ENCODE data around the gene GLS2.
A peak's percentile ranks its signal among the peaks of the same experiment; 100 is the strongest.
"Not testable (repeated sequence)": the region's sequence is repeated elsewhere in the genome, so short reads cannot be mapped to it uniquely, and the experiment has no call there.

Gene GLS2

GRCh38 chr12:56493409-56494105 lies 5.6 kb upstream of the GLS2 start:
- DNase-seq (ENCODE audit: low read depth in 2 of 2) = not testable (repeated sequence)

- DNase-seq (ENCODE audit: low read depth in 2 of 2) = no peak
Measured at GRCh38 chr12:56490360-56490759, 2.4 kb upstream of the GLS2 start.

- DNase-seq (ENCODE audit: low read depth in 2 of 2) = no peak
Measured at GRCh38 chr12:56487448-56488040, 417 bp downstream of the GLS2 start.

GRCh38 chr12:56486694-56487093 lies 1.3 kb downstream of the GLS2 start:
- no peak for DNase-seq (ENCODE audit: low read depth in 2 of 2)

GRCh38 chr12:56484566-56484965 lies 3.4 kb downstream of the GLS2 start:
- no peak for DNase-seq (ENCODE audit: low read depth in 2 of 2)

- DNase-seq (ENCODE audit: low read depth in 2 of 2) = no peak
Measured at GRCh38 chr12:56479625-56480024, 8.3 kb downstream of the GLS2 start.

- no peak for DNase-seq (ENCODE audit: low read depth in 2 of 2)
Measured at GRCh38 chr12:56477521-56478225, 10.3 kb downstream of the GLS2 start.

GRCh38 chr12:56476972-56477432 lies 11.0 kb downstream of the GLS2 start:
- no peak for DNase-seq (ENCODE audit: low read depth in 2 of 2)

GRCh38 chr12:56476143-56476542 lies 11.8 kb downstream of the GLS2 start:
- DNase-seq (ENCODE audit: low read depth in 2 of 2) = no peak

GRCh38 chr12:56474389-56474788 lies 13.6 kb downstream of the GLS2 start:
- DNase-seq (ENCODE audit: low read depth in 2 of 2) = no peak

- no peak for DNase-seq (ENCODE audit: low read depth in 2 of 2)
Measured at GRCh38 chr12:56469007-56469930, 18.7 kb downstream of the GLS2 start.

GRCh38 chr12:56468216-56469006 lies 19.6 kb downstream of the GLS2 start, which contains the start of gene SPRYD4:
Gene SPRYD4, plus strand, starts transcription at chr12:56468578. Its CDS starts 14 bp downstream, at chr12:56468592.
- DNase-seq (ENCODE audit: low read depth in 2 of 2) = peak; percentile 86 to 87

GRCh38 chr12:56462565-56462964 lies 25.4 kb downstream of the GLS2 start:
- DNase-seq (ENCODE audit: low read depth in 2 of 2) = no peak

GRCh38 chr12:56461235-56462159 lies 26.5 kb downstream of the GLS2 start:
- DNase-seq (ENCODE audit: low read depth in 2 of 2) = no peak

GRCh38 chr12:56457817-56458216 lies 30.1 kb downstream of the GLS2 start:
- no peak for DNase-seq (ENCODE audit: low read depth in 2 of 2)

- no peak for DNase-seq (ENCODE audit: low read depth in 2 of 2)
Measured at GRCh38 chr12:56454557-56454956, 33.4 kb downstream of the GLS2 start, which contains the start of gene MIP. Gene MIP, minus strand, starts transcription at chr12:56454657. Its CDS starts 44 bp downstream, at chr12:56454613.

- no peak for DNase-seq (ENCODE audit: low read depth in 2 of 2)
Measured at GRCh38 chr12:56451147-56451546, 36.8 kb downstream of the GLS2 start.

GRCh38 chr12:56450241-56450640 lies 37.7 kb downstream of the GLS2 start:
- DNase-seq (ENCODE audit: low read depth in 2 of 2) = no peak

- no peak for DNase-seq (ENCODE audit: low read depth in 2 of 2)
Measured at GRCh38 chr12:56449622-56449984, 38.4 kb downstream of the GLS2 start.
